T-helper 2 cell (primary cell): ENCODE results near the gene SLCO3A1.

ENCODE experiments used
- DNase-seq, 5 experiments: peaks; one replicate each; pipeline versions ENCODE4 v3.0.0 to v3.0.0-alpha.2; 2012 to 2022

The SLCO3A1 gene

DNA sequence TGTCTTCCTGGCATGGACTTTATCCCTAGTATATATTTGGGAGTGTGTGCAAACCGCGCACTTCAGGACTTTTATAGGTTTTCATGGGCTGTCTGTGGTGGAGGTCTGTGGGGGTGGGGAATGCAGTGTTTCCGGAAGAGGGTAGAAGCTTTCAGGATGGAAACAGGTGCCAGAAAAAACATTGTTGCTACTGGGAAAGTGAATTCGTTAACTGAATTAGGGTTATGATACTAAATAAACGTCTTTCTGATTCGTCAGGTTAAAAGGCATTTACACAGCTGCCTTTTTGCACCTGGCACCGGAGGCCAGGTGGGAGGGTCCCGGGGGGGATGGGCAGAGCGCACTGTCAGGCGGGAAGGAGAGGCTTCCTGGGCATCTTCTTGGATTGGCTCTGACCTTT, 62.1 kb downstream of the SLCO3A1 start:
- DNase-seq = no peak

DNA sequence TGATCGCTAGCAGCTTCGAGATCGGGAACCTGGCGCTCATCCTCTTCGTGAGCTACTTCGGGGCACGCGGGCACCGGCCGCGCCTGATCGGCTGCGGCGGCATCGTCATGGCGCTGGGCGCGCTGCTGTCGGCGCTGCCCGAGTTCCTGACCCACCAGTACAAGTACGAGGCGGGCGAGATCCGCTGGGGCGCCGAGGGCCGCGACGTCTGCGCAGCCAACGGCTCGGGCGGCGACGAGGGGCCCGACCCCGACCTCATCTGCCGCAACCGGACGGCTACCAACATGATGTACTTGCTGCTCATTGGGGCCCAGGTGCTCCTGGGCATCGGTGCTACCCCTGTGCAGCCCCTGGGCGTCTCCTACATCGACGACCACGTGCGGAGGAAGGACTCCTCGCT, 62.5 kb downstream of the SLCO3A1 start:
- DNase-seq = no peak

GRCh38 chr15:91917686-91918360, 64.3 kb downstream of the SLCO3A1 start:
- no peak for DNase-seq

- no peak for DNase-seq
These were observed 65.6 kb downstream of the SLCO3A1 start for GRCh38 chr15:91919014-91919534.

DNA sequence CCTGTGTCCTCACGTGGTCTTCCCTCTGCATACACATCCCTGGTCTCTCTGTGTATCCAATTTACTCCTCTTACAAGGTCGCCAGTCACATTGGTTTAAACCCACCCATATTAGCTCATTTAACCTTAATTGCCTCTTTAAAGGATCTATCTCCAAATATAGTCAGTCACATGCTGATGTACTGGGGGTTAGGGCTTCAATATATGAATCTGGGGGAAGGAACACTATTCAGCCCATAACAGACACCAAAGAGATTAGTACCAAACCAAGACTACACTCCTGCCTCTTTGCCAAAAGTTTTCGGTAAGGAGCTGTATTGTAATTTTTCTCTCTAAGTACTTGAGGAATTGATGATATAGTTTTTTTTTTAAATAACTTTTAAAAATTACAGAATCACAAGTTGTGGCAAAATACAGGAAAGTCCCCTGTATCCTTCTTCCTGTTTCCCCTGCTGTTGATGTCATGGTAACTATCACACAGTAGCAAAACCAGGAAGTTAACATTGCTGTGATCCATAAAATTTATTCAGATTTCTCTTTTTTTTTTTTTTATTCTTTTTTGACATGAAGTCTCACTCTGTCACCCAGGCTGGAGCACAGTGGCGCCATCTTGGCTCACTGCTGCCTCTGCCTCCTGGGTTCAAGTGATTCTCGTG, 67.8 kb downstream of the SLCO3A1 start:
- peak in 2 of 5 experiments; percentile 10 to 26 for DNase-seq

DNA sequence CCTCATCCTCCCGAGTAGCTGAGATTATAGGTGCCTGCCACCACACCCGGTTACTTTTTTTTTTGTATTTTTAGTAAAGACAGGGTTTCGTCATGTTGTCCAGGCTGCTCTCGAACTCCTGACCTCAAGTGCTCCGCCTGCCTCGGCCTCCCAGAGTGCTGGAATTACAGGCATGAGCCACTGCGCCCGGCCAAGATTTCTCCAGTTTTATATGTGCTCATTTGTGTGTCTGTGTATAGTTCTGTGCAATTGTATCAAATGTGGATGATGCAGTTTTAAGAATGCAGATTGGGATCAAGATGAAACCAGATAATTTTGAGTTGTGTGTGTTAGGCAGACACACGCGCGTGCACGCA, 68.3 kb downstream of the SLCO3A1 start:
- peak in 1 of 5 experiments; percentile 12 for DNase-seq

DNA sequence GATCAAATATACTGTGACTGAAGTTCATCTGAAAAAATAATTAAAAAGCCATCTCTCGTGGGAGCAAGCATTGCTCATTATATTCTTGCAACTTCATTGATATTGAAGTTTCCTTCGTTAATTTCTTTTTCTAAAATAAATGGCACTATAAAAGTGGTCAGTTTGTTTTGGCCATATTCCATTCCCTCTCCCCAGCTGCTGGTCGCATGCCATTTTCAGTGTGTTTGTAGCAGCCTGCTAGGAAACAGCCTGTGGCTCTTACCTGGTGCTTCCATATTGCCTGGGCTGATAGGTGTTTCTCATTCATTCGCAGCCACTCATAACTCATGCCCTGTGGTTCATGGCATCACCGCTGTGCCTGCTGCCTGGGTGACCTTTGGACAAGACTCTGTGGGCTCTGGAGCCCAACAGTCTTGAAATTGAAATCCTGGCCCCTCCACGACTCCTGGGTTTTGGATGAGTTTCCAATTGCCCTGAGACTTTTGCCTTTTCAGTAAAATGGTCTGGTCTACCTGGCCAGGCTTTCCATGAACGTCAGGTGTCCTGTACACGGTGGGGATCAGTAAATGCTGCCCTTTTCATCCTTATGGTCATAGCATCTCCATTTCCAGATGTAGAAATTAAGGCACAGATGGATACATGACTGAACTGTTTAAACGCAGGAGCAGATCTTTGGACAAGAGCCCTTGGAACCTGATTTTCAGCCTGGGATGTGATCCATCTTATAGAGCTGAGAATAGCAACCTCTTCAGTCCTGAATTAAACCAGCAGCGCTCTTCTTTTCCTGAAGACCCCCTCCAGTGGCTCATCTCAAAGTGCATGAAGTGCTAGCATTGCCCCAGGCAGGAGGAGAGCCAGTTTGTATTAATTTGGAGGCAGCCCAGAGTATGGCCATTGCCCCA, 69.4 kb downstream of the SLCO3A1 start:
- no peak for DNase-seq

DNA sequence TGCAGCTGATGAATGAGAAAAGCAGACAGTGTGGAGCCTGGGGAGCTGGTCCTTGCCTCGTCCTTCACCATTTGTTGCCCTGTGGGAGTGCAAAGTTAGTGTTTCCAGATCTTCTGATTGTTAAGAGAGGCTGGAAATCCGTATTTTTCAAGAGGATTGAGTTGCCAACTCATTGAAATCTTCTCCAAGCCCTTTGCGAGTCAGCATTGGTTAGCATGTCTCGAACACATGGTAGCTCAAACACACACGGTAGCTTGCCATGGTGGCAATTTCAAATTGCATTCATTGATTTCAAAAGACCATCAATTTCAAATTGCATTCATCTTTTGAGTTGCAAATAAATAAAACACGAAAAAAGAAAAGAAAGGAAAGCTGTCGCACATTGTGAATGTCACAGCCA, 70.7 kb downstream of the SLCO3A1 start:
- no peak for DNase-seq

- no peak for DNase-seq
These were observed 71.5 kb downstream of the SLCO3A1 start for GRCh38 chr15:91924837-91925495.

GRCh38 chr15:91925794-91926193, 72.3 kb downstream of the SLCO3A1 start:
- no peak for DNase-seq

GRCh38 chr15:91926908-91927270, 73.4 kb downstream of the SLCO3A1 start:
- DNase-seq = no peak

GRCh38 chr15:91927585-91927984, 74.1 kb downstream of the SLCO3A1 start:
- no peak for DNase-seq

GRCh38 chr15:91928675-91929074, 75.2 kb downstream of the SLCO3A1 start:
- no peak for DNase-seq

GRCh38 chr15:91929509-91929908, 76.0 kb downstream of the SLCO3A1 start:
- DNase-seq = no peak

DNA sequence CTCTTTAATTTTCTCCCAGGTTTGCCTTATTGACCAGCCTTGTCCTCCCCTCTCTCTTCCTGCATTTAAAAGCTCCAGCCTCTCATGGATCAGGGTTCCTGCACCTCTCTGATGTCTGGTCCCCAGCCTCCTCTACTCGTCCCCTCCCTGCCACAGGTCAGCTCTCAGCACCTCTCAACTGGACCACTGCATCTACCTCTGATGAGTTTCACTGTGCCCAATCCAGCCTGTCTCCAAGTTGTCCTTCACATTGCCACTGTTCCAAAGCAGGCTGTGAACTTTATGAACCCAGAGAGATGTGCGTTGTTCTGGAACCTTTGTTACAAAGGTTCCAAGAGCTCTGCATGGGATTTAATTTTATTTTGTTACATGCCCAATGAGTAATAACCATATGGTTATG, 76.6 kb downstream of the SLCO3A1 start:
- DNase-seq = no peak

DNA sequence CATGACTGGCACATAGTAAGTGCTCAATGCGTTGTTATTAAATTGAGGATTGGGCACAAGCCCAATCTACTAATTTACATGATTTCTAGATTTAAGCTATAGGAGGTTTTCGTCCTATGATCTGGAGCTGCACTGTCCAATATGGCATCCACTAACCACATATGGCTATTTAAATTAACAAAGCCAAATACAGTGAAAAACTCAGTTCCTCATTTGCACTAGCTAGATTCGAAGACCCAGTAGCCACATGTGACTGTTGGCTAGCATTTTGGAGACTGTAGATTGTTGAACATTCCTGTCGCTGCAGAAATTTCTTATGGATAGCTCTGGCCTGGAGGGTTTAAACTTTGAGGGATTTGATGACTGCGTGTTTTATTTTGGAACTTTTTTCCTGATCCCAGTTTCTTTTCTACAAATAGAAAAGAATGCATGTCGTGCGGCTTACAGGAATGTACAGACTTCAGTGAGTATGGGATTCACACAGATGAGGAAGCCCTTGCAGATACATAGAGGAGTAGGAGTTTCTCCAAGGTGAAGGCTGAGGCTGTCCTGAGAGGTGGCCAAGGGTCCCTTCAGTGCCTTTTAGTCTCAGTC, 82.8 kb downstream of the SLCO3A1 start:
- DNase-seq = no peak

DNA sequence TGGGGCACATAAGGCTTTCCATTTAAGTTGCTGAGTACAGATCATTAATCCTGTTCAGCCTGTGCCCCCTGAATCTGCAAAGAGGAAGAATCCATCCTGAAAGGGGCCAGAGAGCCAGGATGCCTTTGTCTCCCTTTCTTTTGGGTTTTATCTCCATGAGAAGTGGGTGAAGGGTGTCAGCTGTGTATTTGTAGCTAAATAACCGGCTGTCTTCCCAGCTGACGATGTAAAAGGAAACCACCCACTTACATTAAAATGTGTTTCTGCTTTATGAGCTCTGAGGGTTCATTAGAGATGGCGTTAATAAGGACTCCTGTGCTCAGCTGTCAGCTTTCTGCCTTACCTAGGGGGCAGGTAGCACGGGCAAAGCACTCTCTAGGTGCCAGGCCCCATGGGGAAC, 83.4 kb downstream of the SLCO3A1 start:
- DNase-seq = no peak

DNA sequence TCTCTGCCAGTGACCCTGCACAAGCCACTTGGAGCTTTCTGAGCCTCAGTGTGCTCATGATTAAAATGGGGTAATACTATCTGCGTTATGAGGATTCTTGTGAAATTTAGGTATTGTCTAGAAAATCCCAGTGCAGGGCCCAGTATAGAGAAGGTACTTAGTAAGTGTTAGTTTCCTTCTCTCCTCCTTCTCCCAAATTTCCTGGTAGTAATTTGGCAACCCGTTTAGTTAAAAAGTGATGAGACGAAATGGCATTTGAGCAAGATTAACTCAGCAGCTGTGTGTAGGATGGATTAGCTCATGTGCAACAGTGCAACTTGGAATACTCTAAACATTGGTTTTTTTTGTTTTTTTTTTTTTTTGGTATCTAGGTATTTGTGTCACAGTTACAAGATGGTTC, 84.6 kb downstream of the SLCO3A1 start:
- no peak for DNase-seq

GRCh38 chr15:91939403-91939831, 85.9 kb downstream of the SLCO3A1 start:
- DNase-seq = no peak

DNA sequence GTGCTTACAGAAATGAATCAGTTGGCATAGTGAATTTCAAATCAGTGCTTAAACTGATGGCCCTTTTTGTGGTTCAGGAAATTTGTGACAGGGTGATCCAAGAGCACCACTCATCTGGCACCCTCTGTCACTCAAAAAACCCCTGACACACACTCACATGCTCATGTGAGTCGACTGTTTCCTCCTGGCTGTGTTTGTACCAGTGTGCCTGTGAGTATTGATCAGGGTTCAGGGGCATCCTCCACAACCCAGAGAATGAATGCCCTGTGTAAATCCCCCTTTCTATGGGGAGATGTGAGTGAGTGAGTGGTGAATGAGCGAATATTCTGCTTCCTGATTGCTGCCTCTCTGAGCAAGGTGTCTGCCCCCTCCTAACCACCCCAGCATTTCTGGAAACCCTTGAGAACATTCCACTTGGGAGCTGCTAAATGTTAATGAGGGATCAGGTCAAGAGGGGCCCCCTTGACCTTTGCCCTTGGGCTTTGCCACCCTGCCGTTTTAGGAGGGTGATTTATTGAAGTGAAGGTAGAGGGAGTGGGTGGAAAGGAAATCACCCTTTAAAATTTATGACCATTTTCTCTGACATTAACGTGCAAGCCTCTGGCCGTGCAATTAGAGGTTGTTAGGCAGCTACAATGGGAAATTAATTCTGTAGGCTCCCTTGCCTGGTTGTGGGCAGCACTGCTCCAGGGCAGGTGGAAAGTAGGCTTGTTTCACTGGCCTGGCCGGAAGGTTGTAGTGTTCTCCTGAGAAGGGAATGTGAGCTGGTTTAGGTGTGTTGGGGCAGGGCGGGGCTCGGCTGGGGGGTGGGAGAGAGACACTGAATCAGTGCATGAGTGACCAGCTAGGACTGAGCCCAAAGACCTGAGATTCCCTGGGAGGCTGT, 87.2 kb downstream of the SLCO3A1 start:
- DNase-seq = peak in 1 of 5 experiments; percentile 31
